ENCODE results near the gene SLC27A3. TPM values are rescaled to one million over a fixed set of nuclear protein-coding genes. Genes with fewer than 3 reads are reported as not detected.

Gene SLC27A3
- total and polyA plus RNA-seq, 7 donors = 3.5 to 15.6 (median 5.2) TPM

DNA sequence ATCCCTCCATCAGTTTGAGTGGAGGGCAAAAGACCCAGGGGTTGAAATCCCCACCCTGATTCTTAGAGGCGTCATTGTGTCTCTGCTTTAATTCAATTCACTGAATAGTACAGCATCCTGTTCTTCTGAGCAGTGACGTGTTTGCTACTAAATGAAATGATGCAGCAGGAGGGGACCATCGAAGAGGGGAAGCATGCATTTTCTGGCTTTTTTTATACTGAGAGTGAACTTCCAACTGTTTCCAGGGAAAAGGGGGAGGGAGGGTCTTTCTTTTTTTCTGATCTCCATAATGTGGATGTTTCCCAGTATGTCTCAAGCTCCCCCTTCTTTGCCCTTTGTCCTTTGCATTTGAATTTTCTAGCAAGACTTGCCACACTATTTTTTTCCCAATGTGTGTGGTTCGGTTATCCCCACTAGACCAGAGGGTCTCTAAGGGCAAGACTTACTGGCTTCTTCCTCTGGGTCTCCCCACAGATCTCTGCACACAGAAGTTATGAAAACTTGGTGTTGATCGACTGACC lies 44.7 kb upstream of the SLC27A3 start:
- no peak for DNase-seq
- Histone ChIP-seq H3K27me3 (ENCODE audit: insufficient read depth in 3 of 3, low read length in 2 of 3) (no peaks in the 10 kb centered on the region), H3K4me3 (no peak overlapping the region), H3K9me3 (no peaks in the 10 kb centered on the region), H3K36me3 (ENCODE audit: insufficient read depth in 1 of 2, low read depth in 1 of 2) (peaks cover 0 to 21% of the 10 kb centered on the region in 2 donors), H3K27ac (peak overlapping the region; percentile 99), H3K4me1 (peaks cover 19% of the 10 kb centered on the region)
- 56 to 64% (median 60%) methylated on average over 5 of the region's 5 CpGs for WGBS, 3 donors
- intact Hi-C loops (cut with DNase I) = loop anchor here in 1 of 2 donors (10.0 kb wide), 1 partner anchor 64 kb away; no protein-coding TSS in a partner anchor
- ATAC-seq = no peak
- TF ChIP-seq, protein P1, sequence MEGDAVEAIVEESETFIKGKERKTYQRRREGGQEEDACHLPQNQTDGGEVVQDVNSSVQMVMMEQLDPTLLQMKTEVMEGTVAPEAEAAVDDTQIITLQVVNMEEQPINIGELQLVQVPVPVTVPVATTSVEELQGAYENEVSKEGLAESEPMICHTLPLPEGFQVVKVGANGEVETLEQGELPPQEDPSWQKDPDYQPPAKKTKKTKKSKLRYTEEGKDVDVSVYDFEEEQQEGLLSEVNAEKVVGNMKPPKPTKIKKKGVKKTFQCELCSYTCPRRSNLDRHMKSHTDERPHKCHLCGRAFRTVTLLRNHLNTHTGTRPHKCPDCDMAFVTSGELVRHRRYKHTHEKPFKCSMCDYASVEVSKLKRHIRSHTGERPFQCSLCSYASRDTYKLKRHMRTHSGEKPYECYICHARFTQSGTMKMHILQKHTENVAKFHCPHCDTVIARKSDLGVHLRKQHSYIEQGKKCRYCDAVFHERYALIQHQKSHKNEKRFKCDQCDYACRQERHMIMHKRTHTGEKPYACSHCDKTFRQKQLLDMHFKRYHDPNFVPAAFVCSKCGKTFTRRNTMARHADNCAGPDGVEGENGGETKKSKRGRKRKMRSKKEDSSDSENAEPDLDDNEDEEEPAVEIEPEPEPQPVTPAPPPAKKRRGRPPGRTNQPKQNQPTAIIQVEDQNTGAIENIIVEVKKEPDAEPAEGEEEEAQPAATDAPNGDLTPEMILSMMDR (IDR thresholded peaks at IDR 0.05) = no peak

DNA sequence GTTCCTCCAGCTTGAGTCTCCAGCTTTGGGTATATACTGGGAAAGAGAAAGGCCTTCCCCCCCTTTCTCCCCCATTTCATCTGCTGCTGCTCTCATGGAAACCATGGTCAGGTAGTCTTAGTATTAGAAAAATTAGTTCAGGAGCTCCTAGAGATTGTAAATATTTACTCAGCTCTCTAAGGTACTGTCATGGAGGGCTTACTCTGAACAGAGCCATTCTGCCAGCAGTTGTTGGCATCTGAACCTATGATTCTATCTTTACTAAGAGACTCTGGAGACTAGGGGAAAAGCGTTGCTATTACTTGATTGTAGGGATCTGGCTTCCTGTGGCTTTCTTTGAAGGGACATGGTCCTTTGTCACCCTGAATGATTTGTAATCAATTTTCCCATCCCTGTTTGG lies 41.2 kb upstream of the SLC27A3 start:
- no peak overlapping the region for H3K4me3 ChIP-seq
- DNase-seq = no peak
- TF ChIP-seq, protein P1 (IDR thresholded peaks at IDR 0.05) = no peak
- no peaks in the 10 kb centered on the region for H3K9me3 ChIP-seq
- intact Hi-C loops (cut with DNase I) = loop anchor here in 1 of 2 donors (10.0 kb wide), 1 partner anchor 61 kb away; no protein-coding TSS in a partner anchor
- H3K4me1 ChIP-seq = peaks cover 18% of the 10 kb centered on the region
- no peaks in the 10 kb centered on the region for H3K27me3 ChIP-seq (ENCODE audit: insufficient read depth in 3 of 3, low read length in 2 of 3)
- ATAC-seq = no peak
- H3K27ac ChIP-seq = no peak overlapping the region
- H3K36me3 ChIP-seq (ENCODE audit: insufficient read depth in 1 of 2, low read depth in 1 of 2) = peaks cover 0 to 25% of the 10 kb centered on the region in 2 donors
- 61 to 77% (median 66%) methylated on average over 1 of the region's 1 CpG for WGBS, 3 donors

DNA sequence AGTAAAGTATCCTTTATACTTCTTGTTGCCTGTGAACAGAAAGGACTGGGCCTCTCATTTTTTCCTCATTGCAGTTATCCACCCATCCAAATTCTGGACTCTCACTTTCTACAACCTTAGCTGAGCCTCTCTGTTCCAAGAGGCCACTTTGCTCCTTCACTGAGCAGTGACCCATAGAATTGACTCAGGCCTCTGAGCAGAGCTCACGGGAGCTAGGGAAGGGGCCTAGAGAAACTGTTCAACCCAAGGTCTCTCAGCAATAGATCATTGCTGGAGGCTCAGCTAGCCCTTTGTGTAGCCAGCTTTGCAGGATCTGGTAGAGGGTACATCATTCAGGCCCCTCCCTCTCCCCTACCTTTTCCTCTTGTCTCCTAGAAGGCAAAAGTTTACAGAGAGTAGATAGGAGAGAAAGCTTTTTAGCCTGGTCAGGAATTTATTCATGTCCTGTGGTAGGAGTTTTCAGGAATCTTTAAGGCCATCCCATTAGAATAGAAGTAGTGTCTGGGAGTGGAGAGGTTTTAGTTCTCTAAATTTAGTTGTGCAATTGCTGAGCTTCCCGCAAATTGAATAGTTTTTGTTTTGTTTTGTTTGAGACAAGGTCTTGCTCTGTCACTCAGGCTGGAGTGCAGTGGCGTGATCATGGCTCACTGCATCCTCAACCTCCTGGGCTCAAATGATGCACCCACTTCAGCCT lies 40.7 kb upstream of the SLC27A3 start:
- H3K4me3 ChIP-seq = no peak overlapping the region
- WGBS, 3 donors = 80 to 93% (median 90%) methylated on average over 3 of the region's 3 CpGs
- ATAC-seq = no peak
- H3K27me3 ChIP-seq (ENCODE audit: insufficient read depth in 3 of 3, low read length in 2 of 3) = no peaks in the 10 kb centered on the region
- no peak overlapping the region for H3K27ac ChIP-seq
- intact Hi-C loops (cut with DNase I) = loop anchor here in 1 of 2 donors (10.0 kb wide), 1 partner anchor 60 kb away; no protein-coding TSS in a partner anchor
- H3K9me3 ChIP-seq = no peaks in the 10 kb centered on the region
- TF ChIP-seq, protein P1 (IDR thresholded peaks at IDR 0.05) = no peak
- no peak for DNase-seq
- peaks cover 0 to 29% of the 10 kb centered on the region in 2 donors for H3K36me3 ChIP-seq (ENCODE audit: insufficient read depth in 1 of 2, low read depth in 1 of 2)
- H3K4me1 ChIP-seq = peaks cover 13% of the 10 kb centered on the region

DNA sequence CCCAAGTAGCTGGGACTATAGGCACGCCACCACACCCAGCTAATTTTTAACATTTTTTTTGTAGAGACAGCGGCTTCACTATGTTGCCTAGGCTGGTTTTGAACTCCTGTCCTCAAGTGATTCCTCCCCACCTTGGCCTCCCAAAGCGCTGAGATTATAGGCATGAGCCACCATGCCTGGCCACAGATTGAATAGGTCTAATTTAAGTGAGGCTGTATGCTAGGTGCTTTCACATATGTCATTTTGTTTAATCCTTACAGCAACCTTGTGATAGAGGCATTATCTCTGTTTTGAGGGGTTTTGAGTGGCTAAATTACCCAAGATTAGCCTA lies 40.2 kb upstream of the SLC27A3 start:
- peaks cover 8% of the 10 kb centered on the region for H3K4me1 ChIP-seq
- intact Hi-C loops (cut with DNase I) = loop anchor here in 1 of 2 donors (10.0 kb wide), 1 partner anchor 60 kb away; no protein-coding TSS in a partner anchor
- no peak for DNase-seq
- H3K9me3 ChIP-seq = no peaks in the 10 kb centered on the region
- no peak overlapping the region for H3K27ac ChIP-seq
- 94 to 100% (median 96%) methylated on average over 3 of the region's 3 CpGs for WGBS, 3 donors
- H3K4me3 ChIP-seq = no peak overlapping the region
- TF ChIP-seq, protein P1 (IDR thresholded peaks at IDR 0.05) = no peak
- ATAC-seq = no peak
- peaks cover 0 to 34% of the 10 kb centered on the region in 2 donors for H3K36me3 ChIP-seq (ENCODE audit: insufficient read depth in 1 of 2, low read depth in 1 of 2)
- no peaks in the 10 kb centered on the region for H3K27me3 ChIP-seq (ENCODE audit: insufficient read depth in 3 of 3, low read length in 2 of 3)

All from psoas muscle (tissue), 8 donors.